Left kidney (tissue), 2 donors: Measurements from ENCODE around the gene SURF2. TPM values are rescaled to one million over a fixed set of nuclear protein-coding genes. Genes with fewer than 3 reads are reported as not detected.
"Not testable (repeated sequence)": the region's sequence is repeated elsewhere in the genome, so short reads cannot be mapped to it uniquely, and the experiment has no call there.

ENCODE experiments used
- DNase-seq: peaks from one replicate; pipeline ENCODE4 v3.0.0-alpha.2; 2013
- polyA plus RNA-seq: library from polyadenylated mRNA; unstranded; fragments of 120-200 nt; gene quantifications from one replicate; pipeline ENCODE4 v1.2.1, GENCODE V29; 2013; ENCODE audit not compliant: insufficient read length

The SURF2 gene
- polyA plus RNA-seq, 1 donor = 17.7 TPM

DNA sequence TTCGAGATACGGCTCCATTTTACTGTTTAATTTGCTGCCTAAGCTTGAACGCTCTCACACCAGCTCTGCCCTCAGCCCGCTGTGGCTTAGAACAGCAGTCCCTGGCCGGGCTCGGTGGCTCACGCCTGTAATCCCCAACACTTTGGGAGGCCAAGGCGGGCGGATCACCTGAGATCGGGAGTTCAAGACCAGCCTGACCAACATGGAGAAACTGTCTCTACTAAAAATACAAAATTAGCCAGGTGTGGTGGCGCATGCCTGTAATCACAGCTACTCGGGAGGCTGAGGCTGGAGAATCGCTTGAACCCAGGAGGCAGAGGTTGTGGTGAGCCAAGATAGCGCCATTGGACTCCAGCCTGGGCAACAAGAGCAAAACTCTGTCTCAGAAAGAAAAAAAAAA lies 20.9 kb downstream of the SURF2 start:
- DNase-seq = not testable (repeated sequence)

DNA sequence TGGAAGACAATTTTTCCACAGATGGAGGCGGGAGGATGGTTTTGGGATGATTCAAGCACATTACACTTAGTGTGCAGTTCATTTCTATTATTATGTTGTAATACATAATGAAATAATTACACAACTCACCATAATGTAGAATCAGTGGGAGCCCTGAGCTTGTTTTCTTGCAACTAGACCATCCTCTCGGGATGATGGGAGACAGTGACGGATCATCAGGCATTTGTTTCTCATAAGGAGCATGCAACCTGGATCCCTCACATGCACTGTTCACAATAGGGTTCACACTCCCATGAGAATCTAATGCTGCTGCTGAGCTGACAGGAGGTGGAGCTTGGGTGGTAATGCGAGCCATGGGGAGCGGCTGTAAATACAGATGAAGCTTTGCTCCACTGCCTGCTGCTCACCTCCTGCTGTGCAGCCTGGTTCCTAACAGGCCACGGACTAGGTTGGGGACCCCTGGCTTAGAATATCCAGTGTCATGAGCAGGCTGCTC lies 21.4 kb downstream of the SURF2 start:
- no peak for DNase-seq

GRCh38 chr9:133378408-133378962 lies 22.1 kb downstream of the SURF2 start:
- DNase-seq = no peak

GRCh38 chr9:133379153-133380086 lies 23.1 kb downstream of the SURF2 start:
- no peak for DNase-seq

GRCh38 chr9:133380734-133381133 lies 24.4 kb downstream of the SURF2 start:
- DNase-seq = no peak

- DNase-seq = no peak
These were observed 26.3 kb downstream of the SURF2 start for GRCh38 chr9:133382507-133383141.

DNA sequence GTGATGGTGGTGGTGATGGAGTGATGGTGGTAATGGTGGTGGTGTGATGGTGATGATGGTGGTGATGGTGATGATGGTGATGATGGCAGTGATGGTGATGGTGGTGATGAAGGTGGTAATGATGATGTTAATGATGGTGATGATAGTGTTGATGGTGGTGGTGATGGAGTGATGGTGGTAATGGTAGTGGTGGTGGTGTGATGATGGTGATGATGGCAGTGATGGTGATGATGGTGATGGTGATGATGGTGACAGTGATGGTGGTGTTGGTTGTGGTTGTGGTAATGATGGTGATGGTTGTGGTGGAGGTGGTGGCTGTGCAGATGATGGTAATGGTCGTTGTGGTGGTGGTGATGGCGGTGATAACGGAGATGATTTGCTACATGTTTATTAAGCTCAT lies 27.1 kb downstream of the SURF2 start:
- no peak for DNase-seq

- DNase-seq = no peak
These were observed 28.5 kb downstream of the SURF2 start for GRCh38 chr9:133384736-133385321.

DNA sequence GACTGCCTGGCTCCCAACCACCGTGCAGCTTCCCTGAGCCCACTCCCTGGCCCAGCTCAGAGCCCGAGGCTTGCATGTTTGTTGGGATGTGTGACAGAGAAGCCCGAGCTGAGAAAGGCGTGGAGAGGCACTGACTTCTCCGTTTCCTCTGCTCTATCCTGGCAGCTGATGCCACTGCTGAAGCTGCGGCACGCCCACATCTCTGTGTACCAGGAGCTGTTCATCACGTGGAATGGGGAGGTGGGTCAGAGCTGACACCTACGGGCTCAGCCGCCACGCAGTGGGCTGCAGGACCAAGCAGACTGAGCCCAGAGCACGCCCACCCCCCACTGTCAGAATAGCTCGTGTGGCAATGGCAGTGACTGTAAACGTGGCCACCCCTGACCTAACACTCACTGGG lies 29.1 kb downstream of the SURF2 start:
- no peak for DNase-seq

DNA sequence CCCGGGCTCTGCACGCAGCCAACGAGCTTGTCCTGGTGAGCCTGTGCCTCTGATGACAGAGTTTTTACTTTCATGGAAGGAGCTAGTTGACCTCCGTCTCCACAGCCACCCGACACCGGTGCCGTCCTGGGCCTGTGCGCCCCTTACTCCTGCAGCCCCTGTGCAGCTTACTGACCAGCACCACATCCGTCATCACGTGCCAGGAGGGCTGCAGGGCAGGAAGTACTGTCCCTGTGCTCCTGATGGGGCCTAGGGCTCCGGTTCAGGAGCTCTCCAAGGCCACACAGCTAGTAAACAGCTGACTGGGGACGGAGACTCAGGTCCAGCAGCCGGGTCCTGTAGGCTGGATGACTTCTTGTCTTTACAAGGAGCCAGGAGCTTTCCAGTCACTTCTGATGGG lies 30.0 kb downstream of the SURF2 start:
- no peak for DNase-seq

DNA sequence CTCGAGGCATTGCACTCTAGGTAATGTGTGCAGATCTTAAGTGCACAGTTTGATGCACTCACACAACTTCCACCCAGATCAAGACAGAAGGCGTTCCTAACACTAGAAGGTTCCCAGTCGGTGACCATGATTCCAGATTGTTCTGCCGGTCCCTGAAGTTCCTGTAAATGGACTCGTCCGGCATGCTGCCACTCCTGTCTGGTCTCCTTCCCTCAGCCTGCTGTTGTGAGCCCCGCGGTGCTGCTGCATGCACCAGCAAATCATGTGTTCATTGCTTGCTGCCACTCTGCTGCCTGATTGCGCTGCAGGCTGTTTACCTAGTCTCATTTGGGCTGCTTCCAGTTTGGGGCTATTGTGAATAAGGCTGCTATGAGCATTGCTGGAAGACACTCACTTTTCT lies 31.3 kb downstream of the SURF2 start:
- no peak for DNase-seq

DNA sequence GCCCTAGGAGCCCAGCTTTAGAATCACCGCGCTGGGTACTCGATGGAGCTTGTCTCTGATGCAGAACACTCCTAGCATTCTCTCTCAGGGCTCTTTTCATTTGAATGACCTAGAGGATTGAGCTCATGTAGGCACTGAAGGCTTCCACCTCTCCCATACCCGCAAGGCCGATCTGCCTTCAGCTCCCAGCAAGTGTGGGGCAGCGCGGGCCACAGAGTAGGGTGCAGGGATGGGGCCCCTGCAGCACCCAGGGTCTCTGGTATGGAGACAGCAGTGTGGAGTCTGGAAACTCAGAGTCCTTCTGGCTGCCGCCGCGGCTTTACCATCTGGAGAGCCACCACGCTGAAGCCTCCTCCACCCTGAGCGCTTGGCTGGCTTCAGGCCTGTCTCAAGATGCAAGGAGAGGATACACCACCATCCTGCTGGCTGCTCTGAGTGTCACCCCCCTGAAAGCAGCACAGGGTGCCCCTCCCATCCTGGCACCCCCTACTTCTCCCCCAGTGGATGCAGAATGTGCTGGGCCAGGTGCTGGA lies 32.7 kb downstream of the SURF2 start:
- DNase-seq = no peak

- DNase-seq = no peak
These were observed 33.2 kb downstream of the SURF2 start for GRCh38 chr9:133389562-133389961.

GRCh38 chr9:133390713-133391112 lies 34.4 kb downstream of the SURF2 start:
- DNase-seq = no peak

- DNase-seq = not testable (repeated sequence)
These were observed 35.1 kb downstream of the SURF2 start for GRCh38 chr9:133391449-133391848.

DNA sequence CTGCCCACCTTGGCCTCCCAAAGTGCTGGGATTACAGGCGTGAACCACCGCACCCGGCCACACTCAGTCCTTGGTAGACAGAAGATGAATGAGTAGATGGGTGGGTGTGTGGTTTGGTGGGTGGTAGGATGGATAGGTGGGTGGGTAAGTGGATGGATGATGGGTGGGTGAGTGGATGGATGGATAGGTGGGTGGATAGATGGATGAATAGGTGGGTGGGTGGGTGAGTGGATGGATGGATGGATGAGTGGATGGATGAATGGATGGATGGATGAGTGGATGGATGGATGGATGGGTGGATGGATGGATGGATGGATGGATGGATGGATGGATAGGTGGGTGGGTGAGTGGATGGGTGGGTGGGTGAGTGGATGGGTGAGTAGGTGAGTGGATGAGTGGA lies 36.0 kb downstream of the SURF2 start:
- not testable (repeated sequence) for DNase-seq

- no peak for DNase-seq
These were observed 37.0 kb downstream of the SURF2 start for GRCh38 chr9:133393399-133393798.

- no peak for DNase-seq
These were observed 38.4 kb downstream of the SURF2 start for GRCh38 chr9:133394687-133395271.

DNA sequence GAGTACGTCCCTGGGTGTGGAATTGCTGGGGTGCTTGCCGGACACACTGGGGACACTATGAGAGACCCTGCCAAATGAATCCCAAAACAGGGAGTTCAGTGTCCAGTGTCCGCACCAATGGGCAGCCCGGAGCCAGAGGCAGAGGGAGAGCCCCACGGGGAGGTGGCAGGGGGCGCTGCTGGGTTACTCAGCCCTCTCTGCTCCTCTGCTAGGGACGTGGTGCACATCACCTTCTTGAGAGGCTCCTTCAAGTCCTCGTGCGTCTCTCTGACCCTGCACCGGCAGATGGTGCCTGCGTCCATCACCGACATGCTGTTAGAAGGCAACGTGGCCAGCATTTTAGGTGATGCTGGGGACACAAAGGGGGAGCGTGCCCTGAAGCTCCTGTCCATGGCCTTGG lies 40.6 kb downstream of the SURF2 start:
- DNase-seq = no peak

DNA sequence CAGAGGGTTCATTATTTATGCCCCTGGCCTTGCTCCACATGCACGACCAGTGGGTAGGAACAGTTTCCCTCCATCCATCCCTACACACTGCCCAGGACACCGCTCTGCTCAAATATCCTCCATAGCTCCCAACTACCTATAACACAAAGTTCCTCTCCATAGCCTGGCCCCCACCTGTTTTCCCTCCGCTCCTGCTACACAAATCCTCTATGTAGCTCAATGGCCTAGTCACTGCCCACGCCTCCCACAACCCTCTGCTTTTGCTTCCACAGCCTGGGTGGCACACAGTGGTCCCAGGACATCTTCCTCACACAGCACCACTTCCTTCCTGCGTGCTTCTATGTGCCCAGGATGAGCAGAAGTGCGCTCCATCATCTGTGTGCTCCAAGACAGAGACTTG lies 41.0 kb downstream of the SURF2 start:
- DNase-seq = no peak

- no peak for DNase-seq
These were observed 41.5 kb downstream of the SURF2 start for GRCh38 chr9:133397895-133398294.

GRCh38 chr9:133400292-133400691 lies 43.9 kb downstream of the SURF2 start:
- DNase-seq = no peak
